Gastroesophageal sphincter (tissue), 4 donors: Measurements from ENCODE around the gene RTKN. TPM values are rescaled to one million over a fixed set of nuclear protein-coding genes. Genes with fewer than 3 reads are reported as not detected.

Experiments used
- ATAC-seq: fragments of 150-250 bp; one replicate; pipeline ENCODE4 v1.9.1; 2016; ENCODE audit warnings: mild to moderate bottlenecking, moderate library complexity
- H3K27ac ChIP-seq, 4 donors: fragments of 200-600 bp; sonication (generic) in 3 of 4; 1 replicate in 3 of 4; 2 replicates in 1 of 4; pipeline ENCODE4 v1.5.1; 2016 to 2019
- H3K27me3 ChIP-seq: fragments of 200-600 bp; sonication (generic); one replicate; pipeline ENCODE4 v1.5.1; 2019
- H3K36me3 ChIP-seq, 2 donors: fragments of 200-600 bp; sonication (generic); one replicate each; pipeline ENCODE4 v1.5.1; 2019; ENCODE audit warnings: control low read depth in 1 of 2
- H3K4me1 ChIP-seq, 3 donors: fragments of 200-600 bp; sonication (generic); 1 replicate in 2 of 3; 2 replicates in 1 of 3; pipeline ENCODE4 v1.5.1; 2016 to 2019; ENCODE audit warnings: control low read depth in 2 of 3
- H3K4me3 ChIP-seq, 2 donors: fragments of 200-600 bp; sonication (generic); one replicate each; pipeline ENCODE4 v1.5.1; 2019; ENCODE audit warnings: mild to moderate bottlenecking in 1 of 2, moderate library complexity in 1 of 2
- H3K9me3 ChIP-seq, 3 donors: fragments of 200-600 bp; sonication (generic); one replicate each; pipeline ENCODE4 v1.5.1; 2017 to 2019; ENCODE audit warnings: control low read depth in 2 of 3
- EP300 ChIP-seq: sonication (generic); formaldehyde crosslinking; IDR thresholded peaks from one replicate; pipeline ENCODE4 v1.6.1; 2017; ENCODE audit warnings: antibody characterized with exemption, mild to moderate bottlenecking
- POLR2A ChIP-seq, 2 donors: fragments of 450-650 bp; IDR thresholded peaks; one replicate each; pipeline ENCODE4 v1.6.1; 2017; ENCODE audit warnings: antibody characterized with exemption in 2 of 2, mild to moderate bottlenecking in 2 of 2, moderate library complexity in 1 of 2
- POLR2AphosphoS5 ChIP-seq: sonication (generic); formaldehyde crosslinking; IDR thresholded peaks from one replicate; pipeline ENCODE4 v1.6.1; 2017; ENCODE audit warnings: antibody characterized with exemption
- WGBS, 2 donors: methylation state at CpG; one replicate each; pipeline ENCODE4 v1.1.5; 2018; ENCODE audit warnings: low coverage in 1 of 2; 5-methylcytosine and 5-hydroxymethylcytosine counted together
- total RNA-seq, 4 donors: library from RNA; depleted of rRNA; stranded (reverse); fragments of >200 nt; gene quantifications; one replicate each; pipeline ENCODE4 v1.1.0, GENCODE V29; 2016
- TF ChIP-seq, protein P1 (sequence below), 4 experiments: fragments of 200-600 bp in 2 of 4; fragments of 450-650 bp in 2 of 4; sonication (generic) in 1 of 4; IDR thresholded peaks; one replicate each; pipeline ENCODE4 v1.5.1; 2017 to 2019; ENCODE audit warnings: antibody characterized with exemption in 4 of 4, mild to moderate bottlenecking in 2 of 4, moderate library complexity in 2 of 4

The RTKN gene
- total RNA-seq, 4 donors from 2014 or later = 10.9 to 17.3 (median 14.0) TPM

DNA sequence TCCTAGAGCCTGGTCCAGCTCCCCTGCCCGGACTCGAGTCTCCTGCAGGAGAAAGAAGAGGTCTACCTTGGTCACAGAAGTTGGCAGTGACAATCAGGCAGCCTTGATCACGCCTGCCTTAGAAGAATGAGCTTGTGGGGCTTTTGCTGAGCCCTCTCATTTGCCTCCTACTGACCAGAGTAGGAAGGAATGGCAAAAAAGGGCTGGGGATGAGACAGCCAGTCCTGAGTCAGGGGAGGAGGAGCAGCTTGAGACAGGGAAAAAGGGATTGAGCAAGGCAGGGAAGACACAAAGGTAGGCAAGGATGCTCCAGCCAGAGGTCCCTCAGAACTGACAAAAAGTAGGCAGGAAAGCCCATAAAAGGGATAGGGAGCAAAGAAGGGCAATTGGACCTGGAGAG lies 14.2 kb downstream of the RTKN start:
- peaks cover 0 to 81% of the 10 kb centered on the region in 2 donors for H3K36me3 ChIP-seq
- TF ChIP-seq EP300 (no peak), POLR2AphosphoS5 (no peak), POLR2A (IDR thresholded peaks at IDR 0.05) (no peak)
- TF ChIP-seq, protein P1, sequence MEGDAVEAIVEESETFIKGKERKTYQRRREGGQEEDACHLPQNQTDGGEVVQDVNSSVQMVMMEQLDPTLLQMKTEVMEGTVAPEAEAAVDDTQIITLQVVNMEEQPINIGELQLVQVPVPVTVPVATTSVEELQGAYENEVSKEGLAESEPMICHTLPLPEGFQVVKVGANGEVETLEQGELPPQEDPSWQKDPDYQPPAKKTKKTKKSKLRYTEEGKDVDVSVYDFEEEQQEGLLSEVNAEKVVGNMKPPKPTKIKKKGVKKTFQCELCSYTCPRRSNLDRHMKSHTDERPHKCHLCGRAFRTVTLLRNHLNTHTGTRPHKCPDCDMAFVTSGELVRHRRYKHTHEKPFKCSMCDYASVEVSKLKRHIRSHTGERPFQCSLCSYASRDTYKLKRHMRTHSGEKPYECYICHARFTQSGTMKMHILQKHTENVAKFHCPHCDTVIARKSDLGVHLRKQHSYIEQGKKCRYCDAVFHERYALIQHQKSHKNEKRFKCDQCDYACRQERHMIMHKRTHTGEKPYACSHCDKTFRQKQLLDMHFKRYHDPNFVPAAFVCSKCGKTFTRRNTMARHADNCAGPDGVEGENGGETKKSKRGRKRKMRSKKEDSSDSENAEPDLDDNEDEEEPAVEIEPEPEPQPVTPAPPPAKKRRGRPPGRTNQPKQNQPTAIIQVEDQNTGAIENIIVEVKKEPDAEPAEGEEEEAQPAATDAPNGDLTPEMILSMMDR (IDR thresholded peaks at IDR 0.05) = no peak
- H3K4me1 ChIP-seq = no peaks in the 10 kb centered on the region
- H3K9me3 ChIP-seq = no peaks in the 10 kb centered on the region
- no peak overlapping the region for H3K4me3 ChIP-seq
- ATAC-seq = no peak
- no peak overlapping the region for H3K27ac ChIP-seq
- WGBS, 2 donors = no CpG with 5 or more reads among the region's 3 CpGs
- H3K27me3 ChIP-seq = no peaks in the 10 kb centered on the region

DNA sequence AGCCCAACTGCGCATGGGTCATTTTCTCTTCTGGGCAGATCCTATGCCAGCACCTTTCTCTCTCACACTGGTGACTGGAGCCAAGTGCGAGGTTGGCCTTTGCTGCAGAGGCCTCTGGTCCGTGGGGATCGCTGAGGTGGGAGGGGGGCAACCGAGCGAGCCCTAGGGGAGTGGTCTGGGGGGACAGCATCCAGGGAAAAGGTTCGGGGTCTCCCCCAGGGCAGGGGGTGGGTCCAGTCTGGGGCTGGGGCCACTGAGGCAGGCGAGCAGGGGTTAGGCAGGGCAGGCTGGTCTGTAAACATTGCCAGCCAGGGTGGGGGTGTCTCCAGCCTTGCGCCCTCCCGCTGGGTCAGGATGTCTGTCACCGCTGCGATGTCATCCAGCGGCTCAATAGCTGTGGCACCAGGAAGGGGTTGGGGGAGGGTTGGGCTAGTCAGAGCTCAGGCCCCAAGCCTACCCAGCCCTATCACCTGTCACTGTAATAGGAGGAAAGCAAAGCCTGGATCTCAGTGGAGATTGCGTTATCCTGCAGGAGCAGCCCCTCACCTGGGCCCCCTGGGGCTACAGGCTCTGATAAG lies 15.5 kb downstream of the RTKN start:
- no peaks in the 10 kb centered on the region for H3K9me3 ChIP-seq
- ATAC-seq = no peak
- no peak overlapping the region for H3K4me3 ChIP-seq
- TF ChIP-seq POLR2A (IDR thresholded peaks at IDR 0.05) (no peak), POLR2AphosphoS5 (no peak), EP300 (no peak)
- TF ChIP-seq, protein P1 (IDR thresholded peaks at IDR 0.05) = no peak
- no peaks in the 10 kb centered on the region for H3K27me3 ChIP-seq
- WGBS, 2 donors = 100% methylated on average over 1 of the region's 14 CpGs; no CpG with 5 or more reads in 1 of the 2 donors
- H3K27ac ChIP-seq = no peak overlapping the region
- peaks cover 0 to 7% (median 0%) of the 10 kb centered on the region in 3 donors for H3K4me1 ChIP-seq
- peaks cover 0 to 68% of the 10 kb centered on the region in 2 donors for H3K36me3 ChIP-seq

DNA sequence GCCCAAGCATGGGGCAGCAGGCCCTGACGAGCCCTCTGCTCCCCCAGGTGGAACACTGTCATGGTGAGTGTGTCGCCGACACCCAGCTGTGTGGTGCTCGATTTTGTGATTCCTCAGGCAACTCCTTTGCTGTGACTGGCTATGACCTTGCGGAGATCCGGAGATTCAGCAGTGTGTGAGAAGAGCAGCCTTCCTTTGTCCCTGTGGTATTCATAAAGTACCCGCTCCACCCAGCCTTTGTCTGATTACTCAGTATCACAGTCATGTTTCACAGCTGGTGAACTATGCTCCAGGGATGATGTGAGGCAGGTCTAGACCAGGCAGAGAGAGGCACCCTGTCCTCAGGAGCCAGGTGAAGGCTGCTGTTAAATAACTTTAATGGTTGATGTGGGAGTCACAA lies 16.2 kb downstream of the RTKN start:
- H3K4me1 ChIP-seq = peaks cover 0 to 15% (median 0%) of the 10 kb centered on the region in 3 donors
- H3K27ac ChIP-seq = no peak overlapping the region
- no peak overlapping the region for H3K4me3 ChIP-seq
- TF ChIP-seq POLR2A (IDR thresholded peaks at IDR 0.05) (no peak), EP300 (no peak), POLR2AphosphoS5 (no peak)
- TF ChIP-seq, protein P1 (IDR thresholded peaks at IDR 0.05) = no peak
- H3K36me3 ChIP-seq = peaks cover 0 to 61% of the 10 kb centered on the region in 2 donors
- no peak for ATAC-seq
- H3K27me3 ChIP-seq = no peaks in the 10 kb centered on the region
- H3K9me3 ChIP-seq = no peaks in the 10 kb centered on the region
- WGBS, 2 donors = 80 to 84% methylated on average over 5 to 6 of the region's 7 CpGs

DNA sequence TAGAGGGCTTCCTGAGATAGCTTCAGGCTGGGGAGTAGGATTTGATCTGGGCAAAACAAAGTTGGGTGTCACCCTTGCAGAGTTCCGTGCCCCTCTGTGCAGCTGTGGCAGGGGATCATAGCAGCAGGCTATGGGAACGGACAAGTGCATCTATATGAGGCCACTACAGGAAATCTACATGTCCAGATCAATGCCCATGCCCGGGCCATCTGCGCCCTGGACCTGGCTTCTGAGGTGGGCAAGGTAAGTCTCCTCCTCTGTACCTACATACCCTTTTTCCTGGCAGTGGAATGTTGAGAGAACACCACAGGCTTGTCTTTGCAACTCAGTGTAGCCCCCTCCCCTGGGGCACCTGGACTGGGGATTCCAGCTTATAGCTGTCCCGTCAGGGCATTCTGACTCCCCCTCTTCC lies 16.7 kb downstream of the RTKN start:
- Histone ChIP-seq H3K4me1 (peaks cover 0 to 19% (median 0%) of the 10 kb centered on the region in 3 donors), H3K4me3 (no peak overlapping the region), H3K27me3 (no peaks in the 10 kb centered on the region), H3K9me3 (no peaks in the 10 kb centered on the region), H3K36me3 (peaks cover 0 to 56% of the 10 kb centered on the region in 2 donors), H3K27ac (no peak overlapping the region)
- 90% methylated on average over 2 of the region's 5 CpGs; no CpG with 5 or more reads in 1 of the 2 donors for WGBS, 2 donors
- ATAC-seq = no peak
- TF ChIP-seq, protein P1 (IDR thresholded peaks at IDR 0.05) = no peak
- TF ChIP-seq POLR2A (IDR thresholded peaks at IDR 0.05) = no peak
- TF ChIP-seq POLR2AphosphoS5 = no peak
- no peak for TF ChIP-seq EP300
